GM19238 (cell line): ENCODE measurements around the gene ITPR3.
A peak's percentile ranks its signal among the peaks of the same experiment; 100 is the strongest.

ENCODE experiments used
- DNase-seq: peaks from one replicate; pipeline ENCODE4 v3.0.0; 2011; ENCODE audit warnings: low spot score; ENCODE audit not compliant: insufficient read length

Gene ITPR3

DNA sequence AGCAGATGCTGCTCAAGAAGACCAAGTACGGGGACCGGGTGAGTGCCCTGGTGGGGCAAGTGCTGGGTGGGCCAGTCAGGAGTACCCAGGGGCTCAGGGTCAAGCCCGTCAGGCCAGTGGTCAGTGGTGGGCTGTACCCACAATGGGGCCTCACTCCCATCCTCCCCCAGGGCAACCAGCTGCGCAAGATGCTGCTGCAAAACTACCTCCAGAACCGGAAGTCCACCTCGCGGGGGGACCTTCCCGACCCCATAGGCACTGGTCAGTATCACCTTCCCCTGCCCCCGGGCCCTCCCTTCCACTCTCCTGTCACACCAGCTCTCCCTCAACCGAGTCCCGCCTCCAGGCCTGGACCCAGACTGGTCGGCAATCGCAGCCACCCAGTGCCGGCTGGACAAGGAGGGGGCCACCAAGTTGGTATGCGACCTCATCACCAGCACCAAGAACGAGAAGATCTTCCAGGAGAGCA is 63.3 kb downstream of the ITPR3 start:
- no peak for DNase-seq

DNA sequence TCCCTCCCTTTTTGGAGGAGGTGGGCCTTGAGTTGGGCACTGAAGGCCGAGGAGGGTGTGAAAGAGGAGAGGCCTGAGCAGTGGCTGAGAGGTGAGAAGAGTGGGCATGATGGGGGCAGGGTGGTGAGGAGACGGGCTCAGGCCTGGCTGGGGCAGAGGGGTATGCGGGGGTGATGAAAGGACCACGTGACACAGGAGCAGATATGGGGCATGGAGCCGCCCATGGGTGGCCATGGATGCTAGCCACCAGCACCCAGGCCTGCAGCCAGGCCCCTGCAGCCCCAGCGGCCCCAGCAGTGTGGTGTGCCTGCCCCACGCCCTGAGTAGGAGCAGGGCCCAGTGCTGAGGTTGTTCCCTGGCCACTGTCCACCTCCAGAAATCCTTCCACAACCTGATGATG is 63.9 kb downstream of the ITPR3 start:
- DNase-seq: no peak

DNA sequence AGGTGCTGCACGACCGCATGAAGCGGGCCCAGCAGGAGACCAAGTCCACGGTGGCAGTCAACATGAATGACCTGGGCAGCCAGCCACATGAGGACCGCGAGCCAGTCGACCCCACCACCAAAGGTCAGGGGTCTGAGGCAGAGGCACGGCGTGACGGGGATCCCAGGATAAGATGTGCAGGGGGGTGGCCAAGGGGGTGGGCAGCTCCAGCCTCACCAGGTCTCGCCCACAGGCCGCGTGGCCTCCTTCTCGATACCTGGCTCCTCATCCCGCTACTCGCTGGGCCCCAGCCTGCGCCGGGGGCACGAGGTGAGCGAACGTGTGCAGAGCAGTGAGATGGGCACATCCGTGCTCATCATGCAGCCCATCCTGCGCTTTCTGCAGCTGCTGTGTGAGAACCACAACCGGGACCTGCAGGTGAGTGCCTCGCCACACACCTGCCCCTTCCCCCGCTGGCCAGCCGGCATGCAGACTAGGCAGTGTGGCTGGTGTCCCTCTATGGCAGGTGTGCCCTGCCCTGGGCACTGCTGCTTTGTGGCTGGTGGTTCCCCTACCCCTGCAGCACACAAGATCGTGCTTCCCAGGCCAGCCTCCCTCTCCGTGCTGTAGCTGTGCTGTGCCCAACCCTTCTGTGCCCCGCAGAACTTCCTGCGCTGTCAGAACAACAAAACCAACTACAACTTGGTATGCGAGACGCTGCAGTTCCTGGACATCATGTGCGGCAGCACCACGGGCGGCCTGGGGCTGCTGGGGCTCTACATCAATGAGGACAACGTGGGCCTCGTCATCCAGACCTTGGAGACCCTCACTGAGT is 64.5 kb downstream of the ITPR3 start:
- no peak for DNase-seq

DNA sequence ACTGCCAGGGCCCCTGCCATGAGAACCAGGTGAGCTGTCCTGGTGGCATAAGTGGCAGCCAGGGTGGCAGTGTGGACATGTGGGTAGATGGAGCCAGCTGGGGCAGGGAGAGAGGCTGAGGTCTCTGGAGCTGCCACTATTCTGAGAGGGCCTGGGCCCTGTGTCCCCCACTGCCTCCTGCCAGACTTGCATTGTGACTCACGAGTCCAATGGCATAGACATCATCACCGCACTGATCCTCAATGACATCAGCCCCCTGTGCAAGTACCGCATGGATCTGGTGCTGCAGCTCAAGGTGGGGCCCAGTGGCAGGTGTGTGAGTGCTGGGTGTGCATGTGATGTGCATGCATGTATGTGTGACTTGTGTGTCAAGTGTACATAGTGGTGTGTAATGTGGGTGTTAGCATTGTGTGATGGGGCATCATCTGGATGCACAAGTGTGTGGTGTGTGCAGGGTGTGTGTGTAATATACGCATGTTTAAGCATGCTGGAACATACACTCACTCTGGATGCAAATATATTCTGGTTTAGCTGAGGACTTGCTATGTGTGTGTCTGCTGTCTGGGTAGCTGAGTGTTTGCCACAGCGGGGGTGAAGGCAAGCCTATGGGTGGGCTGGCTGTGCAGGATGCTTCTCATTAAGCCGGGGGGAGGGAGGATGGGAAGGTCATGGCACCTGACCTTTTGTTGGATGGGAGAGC is 65.3 kb downstream of the ITPR3 start:
- DNase-seq: no peak

DNA sequence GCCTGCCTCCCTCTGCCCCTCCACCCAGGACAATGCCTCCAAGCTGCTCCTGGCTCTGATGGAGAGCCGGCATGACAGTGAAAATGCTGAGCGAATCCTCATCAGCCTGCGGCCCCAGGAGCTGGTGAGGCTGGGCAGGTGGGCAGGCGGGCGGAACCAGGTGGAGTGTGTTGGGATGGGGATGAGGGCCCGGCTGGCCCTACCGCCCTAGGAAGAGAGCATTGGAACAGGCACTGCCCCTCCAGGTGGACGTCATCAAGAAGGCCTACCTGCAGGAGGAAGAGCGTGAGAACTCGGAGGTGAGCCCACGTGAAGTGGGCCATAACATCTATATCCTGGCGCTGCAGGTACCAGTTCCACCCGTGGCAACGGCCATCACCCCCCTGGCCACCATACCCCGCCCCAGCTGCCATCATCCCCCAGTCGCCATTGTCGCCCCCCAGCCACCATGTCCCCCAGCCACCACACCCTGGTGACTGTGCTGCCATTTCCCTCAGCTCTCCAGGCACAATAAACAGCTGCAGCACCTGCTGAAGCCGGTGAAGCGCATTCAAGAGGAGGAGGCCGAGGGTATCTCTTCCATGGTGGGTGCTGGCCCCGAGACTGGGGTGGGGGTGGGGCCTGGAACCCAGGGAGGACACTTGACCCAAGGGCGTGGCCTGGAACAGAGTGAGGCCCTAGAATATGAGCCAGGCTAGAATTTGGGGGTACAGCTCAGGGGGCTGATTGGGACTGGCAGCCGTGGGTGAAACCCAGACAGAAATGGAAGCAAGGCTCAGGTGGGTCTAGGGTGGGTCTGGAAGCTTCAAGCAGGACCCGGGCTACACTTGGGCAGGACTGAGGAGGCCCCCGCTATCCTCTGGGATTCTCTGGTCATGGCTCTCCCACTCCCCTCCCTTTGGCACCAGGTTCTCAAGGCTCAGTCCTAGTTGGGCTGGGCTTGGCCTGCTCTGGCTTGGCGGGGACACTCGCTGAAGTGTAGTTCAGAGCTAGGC is 66.2 kb downstream of the ITPR3 start:
- DNase-seq: no peak

DNA sequence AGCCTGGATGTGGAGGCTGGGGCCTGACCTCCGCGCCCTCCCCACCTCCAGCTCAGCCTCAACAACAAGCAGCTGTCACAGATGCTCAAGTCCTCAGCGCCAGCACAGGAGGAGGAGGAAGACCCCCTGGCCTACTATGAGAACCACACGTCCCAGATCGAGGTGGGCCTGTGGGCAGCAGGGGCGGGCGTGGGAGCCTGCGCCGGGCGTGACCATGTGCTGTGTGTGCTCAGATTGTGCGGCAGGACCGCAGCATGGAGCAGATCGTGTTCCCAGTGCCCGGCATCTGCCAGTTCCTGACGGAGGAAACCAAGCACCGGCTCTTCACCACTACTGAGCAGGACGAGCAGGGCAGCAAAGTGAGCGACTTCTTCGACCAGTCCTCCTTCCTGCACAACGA is 66.9 kb downstream of the ITPR3 start:
- DNase-seq: no peak

DNA sequence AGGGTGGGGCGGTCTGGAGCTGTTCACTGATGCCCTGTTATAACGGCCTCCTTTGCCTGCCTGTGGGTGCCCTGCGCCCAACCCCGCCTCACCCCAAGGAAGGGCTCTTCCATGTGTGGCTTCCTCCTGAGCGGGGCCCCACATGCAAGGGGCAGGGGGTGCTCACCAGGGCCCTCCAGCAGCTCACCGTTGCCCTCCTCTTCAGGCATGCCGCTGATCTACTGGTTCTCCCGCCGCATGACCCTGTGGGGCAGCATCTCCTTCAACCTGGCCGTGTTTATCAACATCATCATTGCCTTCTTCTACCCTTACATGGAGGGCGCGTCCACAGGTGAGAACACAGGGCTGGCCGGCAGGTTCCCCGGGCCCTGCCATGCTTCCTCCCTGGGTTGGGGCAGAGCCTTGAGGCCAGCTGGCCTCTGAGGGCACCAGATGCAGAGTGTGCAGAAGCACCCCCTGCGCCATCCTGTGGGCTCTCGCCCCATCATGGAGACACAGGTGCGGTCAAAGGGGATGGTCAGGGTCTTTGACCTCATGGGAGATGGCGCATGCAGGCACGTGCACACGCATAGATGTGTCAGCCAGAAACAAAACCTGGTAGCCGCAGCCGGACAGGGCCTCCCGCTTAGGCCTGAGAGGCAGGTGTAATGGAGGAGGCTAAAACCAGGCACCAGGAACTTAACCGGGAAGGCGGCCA is 67.5 kb downstream of the ITPR3 start:
- DNase-seq: no peak

DNA sequence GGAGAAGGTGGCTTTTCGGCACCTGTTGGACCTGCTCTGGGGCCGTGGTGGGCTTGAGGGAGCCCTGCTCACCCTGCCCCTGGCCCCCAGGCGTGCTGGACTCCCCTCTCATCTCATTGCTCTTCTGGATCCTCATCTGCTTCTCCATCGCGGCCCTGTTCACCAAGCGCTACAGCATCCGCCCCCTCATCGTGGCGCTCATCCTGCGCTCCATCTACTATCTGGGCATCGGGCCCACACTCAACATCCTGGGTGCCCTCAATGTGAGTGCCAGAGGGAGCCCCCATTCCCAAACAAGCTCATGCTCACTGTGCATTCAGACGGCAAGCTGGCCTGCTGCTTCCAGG is 68.0 kb downstream of the ITPR3 start:
- DNase-seq: no peak

DNA sequence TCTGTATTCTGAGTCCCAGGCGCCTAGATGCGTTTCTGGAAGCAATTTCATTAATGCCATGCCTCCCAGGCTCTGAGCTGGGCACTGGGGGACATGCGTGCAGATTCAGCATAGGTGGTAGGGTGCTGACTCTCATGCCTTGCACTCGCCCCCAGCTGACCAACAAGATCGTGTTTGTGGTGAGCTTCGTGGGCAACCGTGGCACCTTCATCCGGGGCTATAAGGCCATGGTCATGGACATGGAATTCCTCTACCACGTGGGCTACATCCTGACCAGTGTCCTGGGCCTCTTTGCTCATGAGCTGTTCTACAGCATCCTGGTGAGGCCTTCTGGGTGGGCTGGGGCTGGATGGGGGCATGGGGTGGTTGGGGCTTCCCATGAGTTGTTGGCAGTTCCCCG is 68.8 kb downstream of the ITPR3 start:
- DNase-seq: no peak

DNA sequence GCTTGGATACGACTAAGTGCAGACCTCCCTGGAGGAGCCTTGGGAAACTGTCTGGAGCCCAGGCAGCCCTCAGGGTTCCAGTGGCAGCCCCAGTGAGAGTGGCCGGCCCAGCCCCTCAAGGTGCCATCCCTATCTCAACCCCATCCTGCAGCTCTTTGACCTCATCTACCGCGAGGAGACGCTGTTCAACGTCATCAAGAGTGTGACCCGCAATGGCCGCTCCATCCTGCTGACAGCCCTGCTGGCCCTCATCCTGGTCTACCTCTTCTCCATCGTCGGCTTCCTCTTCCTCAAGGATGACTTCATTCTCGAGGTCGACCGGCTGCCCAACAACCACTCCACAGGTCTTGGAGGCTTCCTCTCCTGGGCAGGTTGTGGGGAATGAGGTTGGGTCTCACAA is 69.6 kb downstream of the ITPR3 start:
- DNase-seq: no peak

DNA sequence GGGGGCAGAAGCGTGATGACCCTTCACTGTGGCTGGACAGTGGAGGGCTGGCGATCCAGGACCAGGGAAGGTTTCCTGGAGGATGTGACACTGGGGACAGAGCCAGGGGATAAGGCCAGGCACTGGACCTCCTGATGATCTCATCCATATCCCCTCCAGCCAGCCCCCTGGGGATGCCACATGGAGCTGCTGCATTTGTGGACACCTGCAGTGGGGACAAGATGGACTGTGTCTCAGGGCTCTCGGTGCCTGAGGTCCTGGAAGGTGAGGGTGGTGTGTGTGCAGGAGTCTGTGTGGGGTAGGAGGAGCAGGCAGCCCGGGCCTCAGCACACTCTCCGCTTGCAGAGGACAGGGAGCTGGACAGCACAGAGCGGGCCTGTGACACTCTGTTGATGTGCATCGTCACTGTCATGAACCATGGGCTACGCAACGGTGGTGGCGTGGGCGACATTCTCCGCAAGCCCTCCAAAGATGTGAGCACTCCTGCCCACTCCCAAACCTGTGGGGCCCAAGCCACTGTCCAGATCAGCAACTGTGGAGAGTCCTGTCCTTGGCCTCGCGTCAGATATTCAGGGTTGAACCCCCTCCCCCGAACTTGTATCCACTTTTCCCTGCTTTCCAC is 70.4 kb downstream of the ITPR3 start:
- no peak for DNase-seq

DNA sequence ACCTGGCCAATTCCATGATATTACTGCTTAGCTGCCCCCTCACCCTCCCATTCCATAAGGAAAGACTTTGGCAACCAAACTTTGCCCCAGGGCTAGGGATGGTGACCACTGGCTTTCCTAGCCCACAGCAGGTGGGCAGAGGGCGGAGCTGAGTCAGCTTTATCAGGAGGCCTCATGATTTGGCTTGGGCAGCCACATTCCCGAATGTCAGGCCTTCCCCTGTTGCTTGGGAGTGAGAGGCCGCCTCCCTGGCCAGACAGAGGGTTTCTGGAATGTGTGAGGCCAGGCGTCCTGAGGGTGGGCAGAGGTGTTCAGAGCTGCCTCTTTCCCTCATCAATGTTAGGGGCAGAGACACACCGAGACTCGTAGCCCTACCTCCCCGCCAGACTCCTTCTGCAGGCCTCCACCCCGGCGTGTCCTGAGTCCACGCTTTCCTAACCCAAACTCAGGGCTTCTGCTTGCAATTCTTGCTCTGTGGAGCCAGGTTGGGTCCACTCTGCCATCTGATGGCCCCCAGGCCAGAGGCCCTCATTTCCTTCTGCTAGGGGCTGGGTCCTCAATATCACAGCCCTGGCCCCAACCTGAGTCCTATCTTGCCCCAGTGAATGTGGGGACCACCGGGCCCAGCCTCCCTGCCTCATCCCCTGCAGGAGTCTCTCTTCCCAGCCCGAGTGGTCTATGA is 71.1 kb downstream of the ITPR3 start:
- no peak for DNase-seq

DNA sequence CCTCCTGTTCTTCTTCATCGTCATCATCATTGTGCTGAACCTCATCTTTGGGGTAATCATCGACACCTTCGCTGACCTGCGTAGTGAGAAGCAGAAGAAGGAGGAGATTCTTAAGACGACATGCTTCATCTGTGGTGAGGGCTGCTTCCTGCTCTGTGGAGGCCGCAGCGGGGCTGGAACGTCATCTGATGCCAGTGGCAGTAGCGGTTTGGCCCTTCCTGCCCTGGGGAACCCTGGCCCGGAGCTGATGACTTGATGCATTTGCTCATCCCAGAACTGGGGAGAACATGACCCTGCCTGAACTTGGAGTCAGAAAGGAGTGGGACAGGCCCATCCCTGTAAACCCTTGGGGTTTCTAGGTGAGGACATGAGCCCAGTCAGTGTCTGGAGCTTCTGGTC is 71.6 kb downstream of the ITPR3 start:
- DNase-seq: peak; percentile 50

DNA sequence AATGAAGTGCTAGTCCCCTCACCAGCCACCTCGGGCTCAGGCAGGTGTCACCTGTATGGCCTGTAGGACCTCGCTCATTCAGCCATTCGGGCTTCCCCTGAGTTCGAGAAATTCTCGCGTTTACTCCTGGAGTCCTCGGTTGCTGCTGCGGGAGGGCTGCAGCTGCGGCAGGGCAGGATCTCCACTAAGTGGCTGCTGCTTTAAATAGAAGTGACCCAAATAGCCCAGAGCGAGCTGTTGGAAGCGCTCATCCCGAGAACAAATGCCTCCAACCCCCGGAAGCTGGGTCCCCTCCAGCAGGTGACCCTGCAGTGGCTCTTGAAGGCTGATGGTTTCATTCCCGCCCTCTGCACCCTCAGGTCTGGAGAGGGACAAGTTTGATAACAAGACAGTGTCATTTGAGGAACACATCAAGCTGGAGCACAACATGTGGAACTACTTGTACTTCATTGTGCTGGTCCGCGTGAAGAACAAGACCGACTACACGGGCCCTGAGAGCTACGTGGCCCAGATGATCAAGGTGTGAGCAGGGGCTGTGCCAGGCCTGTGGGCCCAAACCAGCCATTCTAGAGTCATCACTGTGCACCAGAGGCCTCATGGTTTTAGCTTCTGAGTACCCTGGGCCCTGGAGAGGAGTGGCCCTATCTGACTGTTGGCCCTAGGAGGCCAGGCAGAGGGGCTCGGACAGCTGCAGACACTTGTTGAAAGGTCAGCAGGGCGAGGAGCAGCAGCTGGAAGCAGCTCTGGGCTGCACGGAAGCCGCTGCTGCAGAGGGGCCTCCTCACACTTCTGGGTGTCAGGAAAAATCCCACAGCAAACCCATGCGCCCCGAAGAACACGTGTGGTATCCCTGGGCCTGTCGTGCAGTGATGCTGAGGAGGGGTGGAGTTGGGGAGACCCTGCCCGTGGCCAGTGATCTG is 72.3 kb downstream of the ITPR3 start:
- DNase-seq: no peak

DNA sequence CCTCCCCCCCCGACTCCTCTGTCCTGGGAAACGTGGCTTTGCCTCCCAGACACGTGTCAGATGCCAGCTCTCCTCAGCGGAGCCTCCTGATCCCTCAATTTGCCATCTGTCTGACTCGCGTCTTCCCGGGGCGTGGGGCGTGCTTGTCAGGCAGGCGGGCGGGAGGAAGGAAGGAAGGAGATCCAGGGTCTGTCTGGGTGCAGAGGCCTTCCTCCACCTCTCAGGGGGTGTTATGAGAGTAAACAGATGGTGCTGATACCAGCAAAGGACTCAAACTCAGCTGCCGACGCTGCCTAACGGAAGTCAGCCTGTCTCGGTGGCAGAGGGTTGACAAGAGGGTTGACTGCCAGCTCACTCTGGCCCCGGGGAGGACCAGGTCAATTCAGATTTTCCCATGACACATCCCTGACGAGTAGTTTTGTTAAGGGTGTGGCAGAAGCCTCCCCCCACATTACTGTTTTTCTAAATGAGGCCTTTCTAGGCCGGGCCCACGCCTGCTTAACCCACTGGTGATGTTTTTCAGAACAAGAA is 73.3 kb downstream of the ITPR3 start:
- DNase-seq: no peak

DNA sequence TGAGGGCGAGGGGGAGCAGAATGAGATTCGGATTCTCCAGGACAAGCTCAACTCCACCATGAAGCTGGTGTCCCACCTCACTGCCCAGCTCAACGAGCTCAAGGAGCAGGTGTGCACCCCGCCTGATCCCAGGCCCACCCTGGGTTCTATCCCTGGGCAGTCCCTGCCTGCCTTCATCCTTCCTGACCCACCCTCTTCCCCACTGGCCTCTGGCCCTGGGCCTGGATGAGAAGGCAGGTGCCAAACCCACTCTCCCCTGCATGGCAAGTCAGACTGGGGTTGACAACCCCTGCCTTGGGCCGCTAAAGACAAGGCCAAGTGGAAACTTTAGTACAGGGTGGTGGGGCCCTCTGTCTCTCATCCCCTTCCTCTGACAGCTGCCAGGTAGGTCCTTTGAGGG is 73.9 kb downstream of the ITPR3 start:
- no peak for DNase-seq

DNA sequence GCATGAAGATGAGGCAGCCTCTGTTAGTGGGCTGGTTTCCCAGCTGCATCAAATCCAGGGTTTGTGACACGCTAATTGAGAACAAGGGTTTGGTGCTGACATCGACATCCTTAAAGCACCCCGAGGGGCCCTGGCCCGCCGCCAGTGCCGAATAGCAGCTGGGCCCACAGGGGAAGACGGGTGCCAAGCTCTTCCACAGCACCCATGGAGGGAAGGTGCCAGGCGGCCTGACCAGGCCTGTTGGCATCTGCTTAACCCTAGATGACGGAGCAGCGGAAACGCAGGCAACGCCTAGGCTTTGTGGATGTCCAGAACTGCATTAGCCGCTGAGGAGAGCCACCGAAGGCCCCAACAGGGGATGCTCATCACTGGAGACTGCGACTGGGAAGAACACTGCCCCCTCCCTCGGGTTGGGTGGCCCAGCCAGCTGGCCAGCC is 74.3 kb downstream of the ITPR3 start:
- no peak for DNase-seq

DNA sequence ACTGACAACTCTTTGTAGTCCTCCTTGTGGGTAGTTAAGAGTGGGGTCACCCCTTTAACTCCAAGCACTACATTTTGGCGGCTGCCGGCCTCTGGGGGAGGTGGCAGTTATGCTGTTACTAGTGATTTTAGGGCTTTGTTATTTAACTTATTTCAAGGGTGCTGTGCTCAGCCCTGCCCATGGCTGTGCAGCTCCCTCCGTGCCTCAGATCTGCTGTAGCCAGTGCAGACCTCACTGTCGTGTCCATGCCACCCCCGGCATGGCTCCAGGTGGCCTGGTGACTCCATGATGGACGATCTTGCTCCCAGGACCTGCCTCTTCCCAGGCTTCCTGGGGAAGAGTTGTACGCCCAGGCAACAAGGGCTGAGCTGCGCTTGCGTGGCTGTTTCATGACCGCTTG is 75.0 kb downstream of the ITPR3 start:
- DNase-seq: no peak
